ENCODE measurements around the gene PRRG3. TPM values are rescaled to one million over a fixed set of nuclear protein-coding genes. Genes with fewer than 3 reads are reported as not detected.
A peak's percentile ranks its signal among the peaks of the same experiment; 100 is the strongest.

PRRG3 gene
- polyA plus RNA-seq, 4 donors, result 5.1 to 8.8 (median 6.5) TPM

- no peak for DNase-seq (ENCODE audit: low read depth in 4 of 4, low spot score in 3 of 4)
Observed at GRCh38 chrX:151741606-151742005, 46.3 kb downstream of the PRRG3 start.

GRCh38 chrX:151742311-151742710 is 47.1 kb downstream of the PRRG3 start:
- DNase-seq (ENCODE audit: low read depth in 4 of 4, low spot score in 3 of 4), result no peak

DNA sequence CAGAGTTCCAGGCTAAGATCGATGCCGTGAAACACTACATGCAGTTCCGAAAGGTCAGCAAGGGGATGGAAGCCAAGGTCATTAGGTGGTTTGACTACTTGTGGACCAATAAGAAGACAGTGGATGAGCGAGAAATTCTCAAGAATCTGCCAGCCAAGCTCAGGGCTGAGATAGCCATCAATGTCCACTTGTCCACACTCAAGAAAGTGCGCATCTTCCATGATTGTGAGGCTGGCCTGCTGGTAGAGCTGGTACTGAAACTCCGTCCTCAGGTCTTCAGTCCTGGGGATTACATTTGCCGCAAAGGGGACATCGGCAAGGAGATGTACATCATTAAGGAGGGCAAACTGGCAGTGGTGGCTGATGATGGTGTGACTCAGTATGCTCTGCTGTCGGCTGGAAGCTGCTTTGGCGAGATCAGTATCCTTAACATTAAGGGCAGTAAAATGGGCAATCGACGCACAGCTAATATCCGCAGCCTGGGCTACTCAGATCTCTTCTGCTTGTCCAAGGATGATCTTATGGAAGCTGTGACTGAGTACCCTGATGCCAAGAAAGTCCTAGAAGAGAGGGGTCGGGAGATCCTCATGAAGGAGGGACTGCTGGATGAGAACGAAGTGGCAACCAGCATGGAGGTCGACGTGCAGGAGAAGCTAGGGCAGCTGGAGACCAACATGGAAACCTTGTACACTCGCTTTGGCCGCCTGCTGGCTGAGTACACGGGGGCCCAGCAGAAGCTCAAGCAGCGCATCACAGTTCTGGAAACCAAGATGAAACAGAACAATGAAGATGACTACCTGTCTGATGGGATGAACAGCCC is 48.6 kb downstream of the PRRG3 start:
- DNase-seq (ENCODE audit: low read depth in 4 of 4, low spot score in 3 of 4), result no peak

DNA sequence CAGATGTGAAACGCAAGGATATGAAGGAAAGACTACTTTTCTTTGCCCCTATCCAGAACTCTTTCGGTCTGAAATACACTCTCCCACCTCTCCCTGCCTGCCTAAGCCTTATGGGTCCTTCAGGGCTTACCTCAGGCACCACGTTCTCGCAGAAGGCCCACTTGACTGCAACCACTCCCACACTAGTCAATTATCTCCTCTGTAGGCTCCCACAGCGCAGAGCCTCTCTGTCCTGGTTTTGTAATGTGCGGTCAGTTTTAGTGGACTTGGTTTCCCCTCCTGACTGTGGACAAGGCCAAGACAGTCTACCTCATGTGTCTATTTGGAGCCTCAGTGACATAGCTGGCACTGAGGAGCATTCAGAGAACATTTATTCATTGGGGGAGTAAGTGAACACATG is 50.4 kb downstream of the PRRG3 start:
- DNase-seq (ENCODE audit: low read depth in 4 of 4, low spot score in 3 of 4), result no peak

DNA sequence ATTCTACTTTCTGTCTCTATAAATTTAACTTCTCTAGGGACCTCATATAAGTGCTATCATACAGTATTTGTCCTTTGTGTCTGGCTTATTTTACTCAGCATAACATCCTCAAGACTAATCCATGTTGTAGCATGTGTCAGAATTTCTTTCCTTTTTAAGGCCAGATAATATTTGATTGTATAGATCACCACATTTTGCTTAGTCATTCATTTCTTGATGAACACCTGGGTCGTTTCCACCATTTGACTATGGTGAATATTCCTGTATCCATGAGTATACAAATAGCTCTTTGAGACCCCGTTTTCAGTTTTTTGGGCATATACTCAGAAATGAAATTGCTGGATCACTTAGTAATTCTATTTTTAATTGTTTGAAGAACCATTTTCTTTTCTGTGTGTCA is 51.2 kb downstream of the PRRG3 start:
- no peak for DNase-seq (ENCODE audit: low read depth in 4 of 4, low spot score in 3 of 4)

GRCh38 chrX:151750511-151750910 is 55.3 kb downstream of the PRRG3 start:
- DNase-seq (ENCODE audit: low read depth in 4 of 4, low spot score in 3 of 4), result no peak

DNA sequence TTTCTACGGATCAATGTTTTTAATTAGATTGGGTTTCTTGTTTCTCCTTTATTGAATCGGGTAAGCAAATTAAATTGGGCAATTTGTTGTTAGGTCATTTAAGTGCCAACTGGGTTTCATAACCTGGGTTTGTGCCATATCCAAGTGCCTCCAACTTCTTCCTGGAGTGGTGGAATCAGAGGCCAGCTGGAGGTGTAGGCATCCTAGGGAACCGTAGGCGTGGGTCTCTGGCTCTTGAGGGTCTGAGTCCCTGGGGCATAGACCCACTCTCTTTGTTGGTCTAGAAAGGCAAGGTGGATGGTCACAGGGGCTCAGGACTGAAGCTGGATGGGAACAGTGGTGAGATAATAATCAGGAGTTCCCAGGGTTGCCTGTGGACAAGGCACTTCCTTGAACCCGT is 57.6 kb downstream of the PRRG3 start:
- DNase-seq (ENCODE audit: low read depth in 4 of 4, low spot score in 3 of 4), result no peak

DNA sequence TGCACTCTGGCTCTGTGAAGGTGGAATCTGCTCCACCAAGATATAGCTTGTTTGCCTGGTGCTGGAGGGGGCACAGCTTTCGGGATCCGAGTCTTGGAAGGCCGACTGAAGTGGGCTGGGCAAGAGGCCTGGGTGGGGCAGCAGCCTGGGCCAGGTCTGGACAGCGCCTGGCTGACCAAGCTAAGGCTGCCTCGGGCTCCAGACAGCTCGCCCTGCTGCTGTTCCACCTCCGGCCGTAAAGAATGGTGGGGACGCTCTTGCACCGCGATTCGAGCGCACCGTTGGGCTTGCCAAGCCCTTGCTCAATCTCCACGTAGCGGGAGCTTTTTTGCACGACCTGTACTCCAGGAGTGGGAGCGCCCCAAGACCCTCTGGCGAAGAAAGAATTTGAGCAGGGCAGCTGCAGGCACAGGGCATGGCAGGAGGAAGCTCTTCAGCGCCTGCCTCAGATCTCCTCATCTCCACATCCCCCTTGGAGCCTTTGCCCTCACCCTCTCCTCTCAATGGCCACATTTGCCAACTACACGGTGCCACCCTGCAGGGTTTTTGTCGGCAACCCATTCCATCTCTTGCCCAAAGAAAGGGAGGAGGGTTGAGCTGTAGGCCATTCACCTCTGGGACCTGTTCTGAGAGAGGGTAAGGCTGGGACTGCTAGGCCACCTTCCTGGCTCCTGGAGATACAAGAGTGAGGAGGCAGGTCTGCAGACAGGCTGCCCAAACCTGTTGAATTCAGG is 58.2 kb downstream of the PRRG3 start:
- peak in 3 of 4 donors; percentile 5 to 22 (median 16) for DNase-seq (ENCODE audit: low read depth in 4 of 4, low spot score in 3 of 4)

DNA sequence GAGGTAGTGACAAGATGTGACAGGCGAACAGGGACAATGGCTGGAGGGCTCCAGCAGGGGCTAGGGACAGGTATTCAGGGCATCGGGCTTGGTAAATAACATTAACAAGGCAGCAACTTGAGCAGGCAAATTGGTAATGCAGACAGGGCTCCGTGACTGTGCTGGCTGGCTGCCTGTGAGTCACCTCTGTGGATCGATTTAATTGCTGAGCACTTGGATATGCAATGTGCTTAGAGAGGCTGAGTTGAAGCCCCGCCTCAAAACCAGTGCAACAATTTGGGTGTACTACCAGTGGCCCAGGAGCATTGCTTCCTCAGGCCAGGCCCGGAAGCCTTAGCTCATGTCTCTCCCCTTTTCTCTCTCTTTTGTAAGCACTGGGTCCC is 58.8 kb downstream of the PRRG3 start:
- no peak for DNase-seq (ENCODE audit: low read depth in 4 of 4, low spot score in 3 of 4)

DNA sequence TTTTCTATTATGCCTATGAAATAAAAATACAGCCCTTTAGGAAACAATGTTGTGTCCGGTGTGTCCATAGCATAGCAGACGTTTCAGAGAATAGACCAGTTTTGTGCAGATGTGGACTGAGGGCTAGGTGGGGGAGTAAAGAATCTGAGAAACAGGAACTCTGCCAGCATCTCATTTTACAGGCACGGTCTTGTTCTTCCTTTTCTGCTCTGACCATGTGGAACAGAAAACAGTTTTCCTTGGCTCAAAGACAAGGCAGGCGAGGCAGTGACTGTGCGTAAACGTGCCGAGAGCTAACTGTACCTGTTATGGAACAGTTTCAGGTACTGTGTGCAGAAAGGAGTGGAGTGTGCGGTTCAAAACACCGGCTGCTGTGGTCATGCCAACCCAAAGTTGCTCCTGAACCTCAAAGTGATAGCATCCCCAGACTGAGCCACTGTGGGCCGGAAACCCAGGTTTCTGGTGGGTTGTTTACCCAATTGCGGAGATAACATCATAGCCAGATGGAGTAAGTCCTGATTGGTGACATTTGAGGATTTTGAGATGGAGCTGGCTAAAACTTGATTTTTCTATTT is 59.5 kb downstream of the PRRG3 start:
- DNase-seq (ENCODE audit: low read depth in 4 of 4, low spot score in 3 of 4), result no peak

Other genes with a start within 250 kb of the PRRG3 start
- not detected for gene PASD1, start 131.8 kb upstream of the PRRG3 start, polyA plus RNA-seq (ENCODE audit: insufficient read length in 4 of 4)
- gene FATE1, start 20.6 kb downstream of the PRRG3 start, polyA plus RNA-seq (ENCODE audit: insufficient read length in 4 of 4), result under 1 TPM in 1 of 4 donors, not detected in 3; 0.38 TPM
- gene CNGA2, start 39.3 kb downstream of the PRRG3 start, polyA plus RNA-seq (ENCODE audit: insufficient read length in 4 of 4), result not detected
- not detected for gene MAGEA4, start 217.4 kb downstream of the PRRG3 start, polyA plus RNA-seq (ENCODE audit: insufficient read length in 4 of 4)